ENCODE results near the gene CCDC33.
"Not testable (repeated sequence)": the region's sequence is repeated elsewhere in the genome, so short reads cannot be mapped to it uniquely, and the experiment has no call there.

Gene CCDC33

DNA sequence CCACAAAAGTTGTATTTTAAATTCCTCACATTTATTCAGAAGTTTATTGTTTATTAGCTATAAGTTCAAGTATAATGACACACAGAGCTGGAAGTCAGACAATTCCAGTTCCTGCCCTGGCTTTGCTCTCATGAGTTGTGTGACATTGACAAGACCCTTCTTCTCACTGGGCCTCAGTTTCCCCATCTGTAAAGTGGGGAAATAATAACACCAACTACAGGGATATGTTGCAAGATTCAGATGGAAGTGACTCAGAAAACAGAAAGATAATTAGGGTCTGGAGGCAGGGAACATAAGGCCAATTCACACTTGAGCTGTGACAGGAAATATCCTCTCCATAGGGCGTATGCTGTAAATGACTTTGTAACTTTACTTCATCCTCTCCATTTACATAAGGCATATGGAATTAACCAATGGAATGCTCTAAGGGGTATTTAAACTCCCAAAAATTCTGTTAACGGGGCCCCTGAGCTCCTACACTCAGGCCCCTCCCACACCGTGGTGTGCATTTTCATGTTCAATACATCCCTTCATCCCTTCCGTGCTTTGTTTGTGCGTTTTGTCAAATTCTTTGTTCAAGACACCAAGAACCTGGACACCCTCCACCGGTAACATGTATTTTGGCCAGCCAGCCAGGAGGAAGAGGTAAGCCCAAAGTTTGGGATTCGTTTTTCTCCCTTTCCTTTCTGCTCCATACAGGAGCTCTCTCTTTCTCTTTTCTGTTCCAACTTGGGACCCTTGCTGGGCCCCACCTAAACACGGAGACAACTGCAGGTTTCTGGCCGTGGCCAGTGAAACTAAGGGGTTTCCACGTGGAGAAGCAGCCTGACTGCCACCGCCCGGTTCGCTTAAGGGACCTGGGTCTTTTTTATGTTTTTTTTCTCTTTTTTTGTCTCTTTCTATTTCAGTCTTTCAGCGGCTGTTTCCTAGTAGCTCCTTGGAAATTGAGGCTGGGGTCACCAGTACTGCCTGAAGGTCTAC, 114.5 kb downstream of the CCDC33 start:
- FAIRE-seq = no peak
- DNase-seq (ENCODE audit: insufficient read length, low spot score) = no peak
- TF ChIP-seq, protein P1, sequence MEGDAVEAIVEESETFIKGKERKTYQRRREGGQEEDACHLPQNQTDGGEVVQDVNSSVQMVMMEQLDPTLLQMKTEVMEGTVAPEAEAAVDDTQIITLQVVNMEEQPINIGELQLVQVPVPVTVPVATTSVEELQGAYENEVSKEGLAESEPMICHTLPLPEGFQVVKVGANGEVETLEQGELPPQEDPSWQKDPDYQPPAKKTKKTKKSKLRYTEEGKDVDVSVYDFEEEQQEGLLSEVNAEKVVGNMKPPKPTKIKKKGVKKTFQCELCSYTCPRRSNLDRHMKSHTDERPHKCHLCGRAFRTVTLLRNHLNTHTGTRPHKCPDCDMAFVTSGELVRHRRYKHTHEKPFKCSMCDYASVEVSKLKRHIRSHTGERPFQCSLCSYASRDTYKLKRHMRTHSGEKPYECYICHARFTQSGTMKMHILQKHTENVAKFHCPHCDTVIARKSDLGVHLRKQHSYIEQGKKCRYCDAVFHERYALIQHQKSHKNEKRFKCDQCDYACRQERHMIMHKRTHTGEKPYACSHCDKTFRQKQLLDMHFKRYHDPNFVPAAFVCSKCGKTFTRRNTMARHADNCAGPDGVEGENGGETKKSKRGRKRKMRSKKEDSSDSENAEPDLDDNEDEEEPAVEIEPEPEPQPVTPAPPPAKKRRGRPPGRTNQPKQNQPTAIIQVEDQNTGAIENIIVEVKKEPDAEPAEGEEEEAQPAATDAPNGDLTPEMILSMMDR (IDR thresholded peaks at IDR 0.05; ENCODE audit: insufficient read depth, missing control alignments) = no peak

- DNase-seq (ENCODE audit: insufficient read length, low spot score) = no peak
- FAIRE-seq = no peak
- TF ChIP-seq, protein P1 (IDR thresholded peaks at IDR 0.05; ENCODE audit: insufficient read depth, missing control alignments) = no peak
These were observed 115.5 kb downstream of the CCDC33 start for GRCh38 chr15:74351670-74352069.

DNA sequence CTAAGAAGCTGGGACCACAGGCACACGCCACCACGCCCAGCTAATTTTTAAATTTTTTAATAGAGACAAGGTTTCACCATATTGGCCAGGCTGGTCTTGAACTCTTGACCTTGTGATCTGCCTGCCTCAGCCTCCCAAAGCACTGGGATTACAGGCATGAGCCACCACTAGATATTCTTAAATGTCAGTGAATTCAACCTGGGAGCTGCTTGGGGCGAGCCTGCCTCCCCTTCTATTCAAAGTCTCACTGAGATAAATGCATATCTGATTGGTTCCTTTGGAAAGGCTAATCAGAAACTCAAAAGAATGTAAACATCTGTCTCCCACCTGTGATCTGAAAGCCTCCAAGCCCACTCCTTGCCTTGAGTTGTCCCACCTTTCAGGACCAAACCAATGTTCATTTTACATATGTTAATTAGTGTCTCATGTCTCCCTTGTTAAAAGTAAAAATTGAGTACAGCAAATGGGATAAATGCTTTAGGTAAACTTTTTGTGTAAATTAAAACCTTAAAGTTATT, 116.3 kb downstream of the CCDC33 start:
- FAIRE-seq (no peak), DNase-seq (ENCODE audit: insufficient read length, low spot score) (no peak)
- TF ChIP-seq, protein P1 (IDR thresholded peaks at IDR 0.05; ENCODE audit: insufficient read depth, missing control alignments) = no peak

GRCh38 chr15:74353992-74354391, 117.9 kb downstream of the CCDC33 start:
- DNase-seq (ENCODE audit: insufficient read length, low spot score); FAIRE-seq: not testable (repeated sequence)

DNA sequence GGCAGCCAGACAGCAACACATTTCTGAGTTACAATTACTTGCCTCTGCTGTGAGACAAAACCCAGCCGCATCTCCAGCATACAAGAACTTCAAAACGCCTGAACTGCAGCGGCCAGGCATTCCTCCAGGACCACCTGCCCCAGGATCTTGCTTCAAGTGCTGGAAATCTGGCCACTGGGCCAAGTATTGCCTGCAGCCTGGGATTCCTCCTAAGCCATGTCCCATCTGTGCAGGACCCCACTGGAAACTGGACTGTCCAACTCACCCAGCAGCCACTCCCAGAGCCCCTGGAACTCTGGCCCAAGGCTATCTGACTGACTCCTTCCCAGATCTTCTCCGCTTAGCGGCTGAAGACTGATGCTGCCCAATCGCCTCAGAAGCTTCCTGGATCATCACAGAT, 119.9 kb downstream of the CCDC33 start:
- not testable (repeated sequence) for FAIRE-seq; DNase-seq (ENCODE audit: insufficient read length, low spot score)

DNA sequence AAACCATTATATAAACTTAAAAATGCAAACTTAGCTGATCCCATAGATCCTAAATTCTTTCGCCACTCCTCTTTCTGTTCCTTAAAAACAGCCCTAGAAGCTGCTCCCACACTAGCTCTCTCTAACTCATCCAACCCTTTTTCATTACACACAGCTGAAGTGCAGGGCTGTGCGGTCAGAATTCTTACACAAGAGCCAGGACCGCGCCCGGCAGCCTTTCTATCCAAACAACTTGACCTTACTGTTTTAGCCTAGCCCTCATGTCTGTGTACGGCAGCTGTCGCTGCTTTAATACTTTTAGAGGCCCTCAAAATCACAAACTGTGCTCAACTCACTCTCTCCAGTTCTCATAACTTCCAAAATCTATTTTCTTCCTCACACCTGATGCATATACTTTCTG, 121.4 kb downstream of the CCDC33 start:
- DNase-seq (ENCODE audit: insufficient read length, low spot score); FAIRE-seq: not testable (repeated sequence)

- DNase-seq (ENCODE audit: insufficient read length, low spot score); FAIRE-seq: not testable (repeated sequence)
These were observed 123.2 kb downstream of the CCDC33 start for GRCh38 chr15:74359376-74359775.

GRCh38 chr15:74360855-74361254, 124.7 kb downstream of the CCDC33 start:
- DNase-seq (ENCODE audit: insufficient read length, low spot score); FAIRE-seq: not testable (repeated sequence)

DNA sequence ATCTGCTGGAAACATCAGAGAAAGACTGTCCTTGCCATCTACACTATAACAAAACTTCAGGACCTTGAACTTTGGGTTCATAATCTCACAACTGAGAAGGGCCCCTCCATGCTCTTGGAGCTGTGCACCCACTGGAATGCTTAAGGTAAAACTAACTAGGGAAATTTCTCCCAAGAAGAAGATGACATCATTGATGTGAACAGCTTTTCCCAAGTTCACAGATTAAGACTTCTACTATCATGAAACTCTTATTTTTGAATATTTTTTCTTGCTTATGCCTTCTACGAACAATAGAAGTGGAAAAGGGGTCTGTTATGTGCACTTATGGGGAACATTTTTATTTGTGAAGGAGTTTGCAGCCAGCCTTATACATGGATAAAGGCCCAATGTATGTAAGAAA, 126.4 kb downstream of the CCDC33 start:
- FAIRE-seq = no peak
- TF ChIP-seq, protein P1 (IDR thresholded peaks at IDR 0.05; ENCODE audit: insufficient read depth, missing control alignments) = no peak

More for the DNA sequence above, 126.4 kb downstream of the CCDC33 start:
- no peak for DNase-seq (ENCODE audit: insufficient read length, low spot score)

Data from D721Med (cell line).